Measurements from ENCODE around the gene WDR3.

WDR3 gene

GRCh38 chr1:117959364-117959763 lies 29.8 kb downstream of the WDR3 start:
- no peak for DNase-seq

- no peak for DNase-seq
These were observed 34.9 kb downstream of the WDR3 start for GRCh38 chr1:117964290-117965038.

GRCh38 chr1:117967477-117967876 lies 37.9 kb downstream of the WDR3 start:
- DNase-seq: no peak

GRCh38 chr1:117967881-117968280 lies 38.3 kb downstream of the WDR3 start:
- DNase-seq: no peak

- DNase-seq: no peak
These were observed 40.7 kb downstream of the WDR3 start for GRCh38 chr1:117970252-117970651.

GRCh38 chr1:117971777-117972176 lies 42.2 kb downstream of the WDR3 start:
- DNase-seq: no peak

- no peak for DNase-seq
These were observed 46.8 kb downstream of the WDR3 start for GRCh38 chr1:117976381-117976780.

GRCh38 chr1:117981455-117982192 lies 52.1 kb downstream of the WDR3 start:
- DNase-seq: no peak

GRCh38 chr1:117985239-117985638 lies 55.7 kb downstream of the WDR3 start:
- no peak for DNase-seq

GRCh38 chr1:117985973-117986372 lies 56.4 kb downstream of the WDR3 start:
- DNase-seq: no peak

- DNase-seq: no peak
These were observed 74.8 kb downstream of the WDR3 start for GRCh38 chr1:118004312-118004711.

GRCh38 chr1:118007391-118007790 lies 77.9 kb downstream of the WDR3 start:
- no peak for DNase-seq

- no peak for DNase-seq
These were observed 78.5 kb downstream of the WDR3 start for GRCh38 chr1:118008011-118008410.

GRCh38 chr1:118012515-118013124 lies 83.1 kb downstream of the WDR3 start:
- no peak for DNase-seq

- no peak for DNase-seq
These were observed 83.8 kb downstream of the WDR3 start for GRCh38 chr1:118013336-118013735.

GRCh38 chr1:118013938-118014337 lies 84.4 kb downstream of the WDR3 start:
- no peak for DNase-seq
